Measurements from ENCODE around the gene SDCCAG8. TPM values are rescaled to one million over a fixed set of nuclear protein-coding genes. Genes with fewer than 3 reads are reported as not detected.

SDCCAG8 gene
- total RNA-seq, 1 experiment from 2014 or later = 194 TPM

GRCh38 chr1:243216741-243217140 lies 39.1 kb upstream of the SDCCAG8 start:
- H3K79me2 ChIP-seq (ENCODE audit: low read length) = peaks cover 3% of the 10 kb centered on the region; the same call in 1 of the 2 replicates
- ChIA-PET POLR2A (ENCODE audit: unreplicated experiment) (no interaction called here), CTCF (no interaction called here)
- DNase-seq (no peak), ATAC-seq (no peak)
- peaks cover 37% of the 10 kb centered on the region for H3K36me3 ChIP-seq (ENCODE audit: low read depth, low read length)
- no peaks in the 10 kb centered on the region for H3K9me3 ChIP-seq (ENCODE audit: low read length)
- H3K9ac ChIP-seq (ENCODE audit: low read length) = no peak overlapping the region
- H3K4me1 ChIP-seq (ENCODE audit: insufficient read depth, low read length) = no peaks in the 10 kb centered on the region
- no peak overlapping the region for H3K4me2 ChIP-seq (ENCODE audit: low read length)
- no peaks in the 10 kb centered on the region for H4K20me1 ChIP-seq (ENCODE audit: low read length)
- no peaks in the 10 kb centered on the region for H3F3A ChIP-seq (ENCODE audit: low read length, unreplicated experiment)
- TF ChIP-seq CTCF (conservative IDR thresholded peaks at IDR 0.05; ENCODE audit: low read depth, low read length) (no peak), EZH2 (IDR thresholded peaks at IDR 0.05; ENCODE audit: low read length, unreplicated experiment) (no peak), EZH2phosphoT487 (IDR thresholded peaks at IDR 0.05; ENCODE audit: borderline replicate concordance, low read length) (no peak)
- H2AFZ ChIP-seq (ENCODE audit: low read length) = no peak overlapping the region
- no peaks in the 10 kb centered on the region for H3K27me3 ChIP-seq (ENCODE audit: low read length)
- H3K4me3 ChIP-seq (ENCODE audit: low read length) = no peak overlapping the region
- H3K27ac ChIP-seq (ENCODE audit: low read length) = no peak overlapping the region
- H3K9me2 ChIP-seq (replicated peaks; ENCODE audit: low read length) = no peaks in the 10 kb centered on the region
- intact Hi-C loops (cut with micrococcal nuclease) = no loop called here
- BruUV-seq (replicated peaks) = no TSS peak

- TF ChIP-seq EZH2phosphoT487 (IDR thresholded peaks at IDR 0.05; ENCODE audit: borderline replicate concordance, low read length) (no peak), CTCF (conservative IDR thresholded peaks at IDR 0.05; ENCODE audit: low read depth, low read length) (no peak), EZH2 (IDR thresholded peaks at IDR 0.05; ENCODE audit: low read length, unreplicated experiment) (no peak)
- BruUV-seq (replicated peaks) = no TSS peak
- intact Hi-C loops (cut with micrococcal nuclease) = no loop called here
- H3K9me2 ChIP-seq (replicated peaks; ENCODE audit: low read length) = no peaks in the 10 kb centered on the region
- DNase-seq = no peak
- H2AFZ ChIP-seq (ENCODE audit: low read length) = no peak overlapping the region
- no peaks in the 10 kb centered on the region for H3F3A ChIP-seq (ENCODE audit: low read length, unreplicated experiment)
- H3K4me1 ChIP-seq (ENCODE audit: insufficient read depth, low read length) = no peaks in the 10 kb centered on the region
- no peak overlapping the region for H3K9ac ChIP-seq (ENCODE audit: low read length)
- no peaks in the 10 kb centered on the region for H3K27me3 ChIP-seq (ENCODE audit: low read length)
- H3K4me2 ChIP-seq (ENCODE audit: low read length) = no peak overlapping the region
- ChIA-PET POLR2A (ENCODE audit: unreplicated experiment) (no interaction called here), CTCF (no interaction called here)
- no peak for ATAC-seq
- peaks cover 41% of the 10 kb centered on the region for H3K36me3 ChIP-seq (ENCODE audit: low read depth, low read length)
- H3K9me3 ChIP-seq (ENCODE audit: low read length) = no peaks in the 10 kb centered on the region
- H3K27ac ChIP-seq (ENCODE audit: low read length) = no peak overlapping the region
- H4K20me1 ChIP-seq (ENCODE audit: low read length) = no peaks in the 10 kb centered on the region
- H3K4me3 ChIP-seq (ENCODE audit: low read length) = no peak overlapping the region
- H3K79me2 ChIP-seq (ENCODE audit: low read length) = peaks cover 3% of the 10 kb centered on the region; the same call in 1 of the 2 replicates
These were observed 38.5 kb upstream of the SDCCAG8 start for GRCh38 chr1:243217349-243217748.

GRCh38 chr1:243218059-243218458 lies 37.8 kb upstream of the SDCCAG8 start:
- Histone ChIP-seq H3K9ac (ENCODE audit: low read length) (no peak overlapping the region), H3K9me2 (replicated peaks; ENCODE audit: low read length) (no peaks in the 10 kb centered on the region), H3K4me3 (ENCODE audit: low read length) (no peak overlapping the region), H3K27me3 (ENCODE audit: low read length) (no peaks in the 10 kb centered on the region), H2AFZ (ENCODE audit: low read length) (no peak overlapping the region), H3K36me3 (ENCODE audit: low read depth, low read length) (peaks cover 43% of the 10 kb centered on the region), H3K4me1 (ENCODE audit: insufficient read depth, low read length) (no peaks in the 10 kb centered on the region), H4K20me1 (ENCODE audit: low read length) (no peaks in the 10 kb centered on the region), H3K79me2 (ENCODE audit: low read length) (peaks cover 3% of the 10 kb centered on the region; the same call in 1 of the 2 replicates), H3K27ac (ENCODE audit: low read length) (no peak overlapping the region), H3F3A (ENCODE audit: low read length, unreplicated experiment) (no peaks in the 10 kb centered on the region), H3K9me3 (ENCODE audit: low read length) (no peaks in the 10 kb centered on the region), H3K4me2 (ENCODE audit: low read length) (no peak overlapping the region)
- ChIA-PET CTCF (interaction anchor here (0.7 kb wide), 1 partner anchor 16 kb away, joined by 3 read pairs; no protein-coding TSS in a partner anchor), POLR2A (ENCODE audit: unreplicated experiment) (no interaction called here)
- TF ChIP-seq EZH2phosphoT487 (IDR thresholded peaks at IDR 0.05; ENCODE audit: borderline replicate concordance, low read length) (no peak), EZH2 (IDR thresholded peaks at IDR 0.05; ENCODE audit: low read length, unreplicated experiment) (no peak), CTCF (conservative IDR thresholded peaks at IDR 0.05; ENCODE audit: low read depth, low read length) (no peak)
- ATAC-seq (no peak), DNase-seq (no peak)
- intact Hi-C loops (cut with micrococcal nuclease) = no loop called here
- no TSS peak for BruUV-seq (replicated peaks)
